Activated gamma-delta T cell treated with anti-CD3 and anti-CD28 coated beads, Interleukin-2, amount 50 U/mL, for 16 hours (primary cell): ENCODE data around the gene JSRP1.

Experiments
- DNase-seq: peaks from one replicate; pipeline ENCODE4 v3.0.0-alpha.2; 2020; ENCODE audit warnings: low read depth

Gene JSRP1

GRCh38 chr19:2232286-2233151 is 23.7 kb downstream of the JSRP1 start:
- DNase-seq = no peak

GRCh38 chr19:2231621-2232221 is 24.5 kb downstream of the JSRP1 start:
- DNase-seq = no peak

- DNase-seq = no peak
Observed at GRCh38 chr19:2230807-2231533, 25.2 kb downstream of the JSRP1 start.

GRCh38 chr19:2230033-2230531 is 26.1 kb downstream of the JSRP1 start:
- no peak for DNase-seq

GRCh38 chr19:2229103-2230032 is 26.8 kb downstream of the JSRP1 start:
- DNase-seq = no peak

- no peak for DNase-seq
Observed at GRCh38 chr19:2228157-2229030, 27.8 kb downstream of the JSRP1 start.

GRCh38 chr19:2227415-2228156 is 28.6 kb downstream of the JSRP1 start:
- DNase-seq = no peak

- DNase-seq = no peak
Observed at GRCh38 chr19:2226840-2227360, 29.3 kb downstream of the JSRP1 start.

- no peak for DNase-seq
Observed at GRCh38 chr19:2226051-2226839, 30.0 kb downstream of the JSRP1 start.

GRCh38 chr19:2225415-2226050 is 30.7 kb downstream of the JSRP1 start:
- no peak for DNase-seq

GRCh38 chr19:2224754-2225349 is 31.4 kb downstream of the JSRP1 start:
- no peak for DNase-seq

- DNase-seq = no peak
Observed at GRCh38 chr19:2223959-2224358, 32.3 kb downstream of the JSRP1 start.

GRCh38 chr19:2223391-2223790 is 32.8 kb downstream of the JSRP1 start:
- DNase-seq = no peak

- DNase-seq = no peak
Observed at GRCh38 chr19:2221918-2222317, 34.3 kb downstream of the JSRP1 start.

- no peak for DNase-seq
Observed at GRCh38 chr19:2221250-2221831, 34.9 kb downstream of the JSRP1 start.

- DNase-seq = no peak
Observed at GRCh38 chr19:2219726-2220125, 36.5 kb downstream of the JSRP1 start.

GRCh38 chr19:2217591-2217990 is 38.6 kb downstream of the JSRP1 start:
- DNase-seq = no peak
